Measurements from ENCODE around the gene PTBP2.

DNA sequence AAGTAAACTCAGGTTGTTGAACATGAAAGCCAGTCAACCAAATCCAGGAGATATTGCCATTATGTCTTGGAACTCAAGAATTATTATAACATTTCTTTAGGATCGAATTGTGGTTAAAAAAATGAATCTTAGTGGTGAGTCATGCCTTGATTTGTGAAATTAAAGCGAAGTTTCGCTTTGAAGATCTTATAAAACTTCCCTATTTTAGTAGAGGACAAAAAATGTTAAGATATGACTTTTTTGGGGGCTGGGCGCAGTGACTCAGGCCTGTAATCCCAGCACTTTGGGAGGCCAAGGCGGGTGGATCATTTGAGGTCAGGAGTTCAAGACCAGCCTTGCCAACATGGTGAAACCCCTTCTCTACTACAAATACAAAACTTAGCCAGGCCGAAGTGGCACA lies 39.5 kb upstream of the PTBP2 start:
- TF ChIP-seq, protein P1, sequence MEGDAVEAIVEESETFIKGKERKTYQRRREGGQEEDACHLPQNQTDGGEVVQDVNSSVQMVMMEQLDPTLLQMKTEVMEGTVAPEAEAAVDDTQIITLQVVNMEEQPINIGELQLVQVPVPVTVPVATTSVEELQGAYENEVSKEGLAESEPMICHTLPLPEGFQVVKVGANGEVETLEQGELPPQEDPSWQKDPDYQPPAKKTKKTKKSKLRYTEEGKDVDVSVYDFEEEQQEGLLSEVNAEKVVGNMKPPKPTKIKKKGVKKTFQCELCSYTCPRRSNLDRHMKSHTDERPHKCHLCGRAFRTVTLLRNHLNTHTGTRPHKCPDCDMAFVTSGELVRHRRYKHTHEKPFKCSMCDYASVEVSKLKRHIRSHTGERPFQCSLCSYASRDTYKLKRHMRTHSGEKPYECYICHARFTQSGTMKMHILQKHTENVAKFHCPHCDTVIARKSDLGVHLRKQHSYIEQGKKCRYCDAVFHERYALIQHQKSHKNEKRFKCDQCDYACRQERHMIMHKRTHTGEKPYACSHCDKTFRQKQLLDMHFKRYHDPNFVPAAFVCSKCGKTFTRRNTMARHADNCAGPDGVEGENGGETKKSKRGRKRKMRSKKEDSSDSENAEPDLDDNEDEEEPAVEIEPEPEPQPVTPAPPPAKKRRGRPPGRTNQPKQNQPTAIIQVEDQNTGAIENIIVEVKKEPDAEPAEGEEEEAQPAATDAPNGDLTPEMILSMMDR (IDR thresholded peaks at IDR 0.05), result no peak
- TF ChIP-seq POLR2A (IDR thresholded peaks at IDR 0.05), result no peak

All from lower leg skin (tissue), 3 donors.